LNCaP clone FGC (cell line): ENCODE measurements around the gene CALD1.

Source experiments
- DNase-seq: peaks from one replicate; pipeline ENCODE4 v3.0.0-alpha.2; 2011; ENCODE audit warnings: low read depth
- H3K4me3 ChIP-seq: 2 replicates; pipeline ENCODE4 v1.5.1; 2011; ENCODE audit warnings: mild to moderate bottlenecking, low read depth, low read length, control low read depth
- TF ChIP-seq, protein P1 (sequence below): IDR thresholded peaks from 2 replicates; pipeline ENCODE4 v1.5.1; 2012; ENCODE audit warnings: mild to moderate bottlenecking; ENCODE audit not compliant: control insufficient read depth, insufficient read depth; ENCODE audit errors: extremely low read depth

CALD1 gene

GRCh38 chr7:134820778-134821177, 41.3 kb downstream of the CALD1 start:
- H3K4me3 ChIP-seq = no peak overlapping the region
- DNase-seq = no peak
- TF ChIP-seq, protein P1, sequence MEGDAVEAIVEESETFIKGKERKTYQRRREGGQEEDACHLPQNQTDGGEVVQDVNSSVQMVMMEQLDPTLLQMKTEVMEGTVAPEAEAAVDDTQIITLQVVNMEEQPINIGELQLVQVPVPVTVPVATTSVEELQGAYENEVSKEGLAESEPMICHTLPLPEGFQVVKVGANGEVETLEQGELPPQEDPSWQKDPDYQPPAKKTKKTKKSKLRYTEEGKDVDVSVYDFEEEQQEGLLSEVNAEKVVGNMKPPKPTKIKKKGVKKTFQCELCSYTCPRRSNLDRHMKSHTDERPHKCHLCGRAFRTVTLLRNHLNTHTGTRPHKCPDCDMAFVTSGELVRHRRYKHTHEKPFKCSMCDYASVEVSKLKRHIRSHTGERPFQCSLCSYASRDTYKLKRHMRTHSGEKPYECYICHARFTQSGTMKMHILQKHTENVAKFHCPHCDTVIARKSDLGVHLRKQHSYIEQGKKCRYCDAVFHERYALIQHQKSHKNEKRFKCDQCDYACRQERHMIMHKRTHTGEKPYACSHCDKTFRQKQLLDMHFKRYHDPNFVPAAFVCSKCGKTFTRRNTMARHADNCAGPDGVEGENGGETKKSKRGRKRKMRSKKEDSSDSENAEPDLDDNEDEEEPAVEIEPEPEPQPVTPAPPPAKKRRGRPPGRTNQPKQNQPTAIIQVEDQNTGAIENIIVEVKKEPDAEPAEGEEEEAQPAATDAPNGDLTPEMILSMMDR = no peak

DNA sequence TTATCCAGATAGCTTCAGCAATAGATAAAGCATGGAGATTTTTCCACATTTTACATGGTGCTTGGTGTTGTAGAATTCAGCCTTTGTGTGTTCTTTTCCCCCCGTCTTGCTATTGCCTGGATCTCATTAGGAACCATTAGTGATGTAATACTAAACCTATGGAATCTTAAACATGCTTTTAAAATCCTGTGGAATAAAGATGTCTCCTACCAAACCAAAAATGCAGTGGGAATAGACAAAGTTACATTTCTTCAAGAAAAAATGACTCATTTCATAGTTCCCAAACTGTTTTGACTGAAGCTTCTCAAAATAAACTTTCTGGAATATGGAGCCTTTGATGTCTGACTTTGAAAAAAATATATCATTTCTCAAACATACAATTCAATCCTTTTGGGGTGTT, 44.0 kb downstream of the CALD1 start:
- TF ChIP-seq, protein P1 = no peak

GRCh38 chr7:134825666-134826065, 46.2 kb downstream of the CALD1 start:
- DNase-seq = no peak
- TF ChIP-seq, protein P1 = no peak
- no peak overlapping the region for H3K4me3 ChIP-seq

More for the DNA sequence above, 44.0 kb downstream of the CALD1 start:
- no peak overlapping the region for H3K4me3 ChIP-seq
- DNase-seq = no peak

GRCh38 chr7:134826105-134826504, 46.7 kb downstream of the CALD1 start:
- H3K4me3 ChIP-seq = no peak overlapping the region
- no peak for DNase-seq
- TF ChIP-seq, protein P1 = no peak

DNA sequence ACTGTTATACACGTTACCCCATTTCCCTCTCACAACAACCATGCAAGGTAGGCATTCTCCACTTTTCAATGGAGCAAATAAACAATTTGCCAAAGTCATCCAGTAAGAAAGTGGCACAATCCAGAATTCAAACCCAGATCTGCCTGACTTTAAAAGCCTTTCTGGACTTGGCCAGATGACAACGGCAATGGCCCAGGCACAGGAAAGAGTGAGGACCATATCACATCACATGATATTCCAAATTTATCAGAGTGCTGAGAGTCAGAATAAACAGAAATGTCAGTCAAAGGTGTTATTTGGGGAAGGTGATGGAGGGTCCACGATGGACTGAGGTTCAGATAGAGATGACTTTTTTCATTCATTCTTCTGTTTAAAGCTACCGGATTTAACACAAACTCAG, 48.0 kb downstream of the CALD1 start:
- no peak for DNase-seq
- TF ChIP-seq, protein P1 = no peak
- no peak overlapping the region for H3K4me3 ChIP-seq

- TF ChIP-seq, protein P1 = no peak
- H3K4me3 ChIP-seq = no peak overlapping the region
- DNase-seq = no peak
Observed at GRCh38 chr7:134827889-134828288, 48.5 kb downstream of the CALD1 start.

DNA sequence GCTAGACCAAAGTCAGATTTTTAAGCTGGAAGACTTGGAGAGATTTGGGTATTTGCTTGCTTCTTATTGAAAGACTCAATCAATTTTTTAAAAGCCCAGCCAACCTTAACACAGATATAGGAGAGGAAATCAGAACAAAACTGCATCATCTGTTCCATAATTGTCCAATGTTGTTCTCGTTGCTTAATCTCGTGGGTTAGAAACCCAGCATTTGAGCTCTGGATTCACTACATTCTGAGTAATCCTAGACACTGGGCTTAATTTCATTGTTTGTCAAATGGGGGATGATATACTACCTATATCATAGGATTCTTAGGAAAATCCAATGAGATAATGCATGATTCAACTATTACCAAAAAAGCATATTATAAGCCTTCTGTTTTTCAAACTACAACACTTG, 48.9 kb downstream of the CALD1 start:
- DNase-seq = no peak
- no peak overlapping the region for H3K4me3 ChIP-seq
- TF ChIP-seq, protein P1 = no peak
